Breast epithelium (tissue), 4 donors: ENCODE measurements around the gene SEMA4D. TPM values are rescaled to one million over a fixed set of nuclear protein-coding genes. Genes with fewer than 3 reads are reported as not detected.

Experiments
- DNase-seq, 2 donors: peaks; one replicate each; pipeline ENCODE4 v3.0.0-alpha.2; 2019; ENCODE audit warnings: low spot score in 2 of 2
- H3K27ac ChIP-seq, 2 donors: fragments of 200-600 bp; sonication (generic) in 1 of 2; one replicate each; pipeline ENCODE4 v1.5.1; 2016 to 2019; ENCODE audit warnings: mild to moderate bottlenecking in 1 of 2
- H3K27me3 ChIP-seq, 2 donors: fragments of 200-600 bp; sonication (generic) in 1 of 2; one replicate each; pipeline versions ENCODE4 v1.5.1 to v1.6.0; 2017 to 2019; ENCODE audit warnings: control low read depth in 1 of 2, mild to moderate bottlenecking in 1 of 2
- H3K36me3 ChIP-seq: fragments of 200-600 bp; one replicate; pipeline ENCODE4 v1.5.1; 2019
- H3K4me1 ChIP-seq, 2 donors: fragments of 200-600 bp; sonication (generic); one replicate each; pipeline ENCODE4 v1.5.1; 2016 to 2019; ENCODE audit warnings: control low read depth in 1 of 2
- H3K4me3 ChIP-seq, 3 donors: fragments of 200-600 bp; sonication (generic); 1 replicate in 2 of 3; 2 replicates in 1 of 3; pipeline ENCODE4 v1.5.1; 2016 to 2019; ENCODE audit warnings: mild to moderate bottlenecking in 3 of 3, moderate library complexity in 2 of 3
- H3K9me3 ChIP-seq, 2 donors: fragments of 200-600 bp; sonication (generic) in 1 of 2; one replicate each; pipeline ENCODE4 v1.5.1; 2016 to 2019; ENCODE audit warnings: control low read depth in 1 of 2
- POLR2A ChIP-seq: fragments of 450-650 bp; IDR thresholded peaks from one replicate; pipeline ENCODE4 v1.6.1; 2016; ENCODE audit warnings: antibody characterized with exemption, mild to moderate bottlenecking, moderate library complexity
- POLR2AphosphoS5 ChIP-seq, 3 donors: sonication (generic); formaldehyde crosslinking; IDR thresholded peaks; one replicate each; pipeline ENCODE4 v1.6.1; 2017; ENCODE audit warnings: antibody characterized with exemption in 3 of 3
- intact Hi-C: fragments of 100-400 bp; cut with DNase I; formaldehyde crosslinking; loops from one replicate; pipeline ENCODE4 v1.15.1; 2023; ENCODE audit warnings: low total_unique reads
- total RNA-seq, 3 donors: library from RNA; depleted of rRNA; stranded (reverse); fragments of >200 nt; gene quantifications; one replicate each; pipeline ENCODE4 v1.1.0, GENCODE V29; 2016
- TF ChIP-seq, protein P1 (sequence below), 3 donors: fragments of 450-650 bp; IDR thresholded peaks; one replicate each; pipeline ENCODE4 v1.5.1; 2016 to 2017; ENCODE audit warnings: antibody characterized with exemption in 3 of 3, mild to moderate bottlenecking in 3 of 3, moderate library complexity in 3 of 3

The SEMA4D gene
- total RNA-seq, 3 donors from 2014 or later, result 9.9 to 24.6 (median 16.1) TPM

DNA sequence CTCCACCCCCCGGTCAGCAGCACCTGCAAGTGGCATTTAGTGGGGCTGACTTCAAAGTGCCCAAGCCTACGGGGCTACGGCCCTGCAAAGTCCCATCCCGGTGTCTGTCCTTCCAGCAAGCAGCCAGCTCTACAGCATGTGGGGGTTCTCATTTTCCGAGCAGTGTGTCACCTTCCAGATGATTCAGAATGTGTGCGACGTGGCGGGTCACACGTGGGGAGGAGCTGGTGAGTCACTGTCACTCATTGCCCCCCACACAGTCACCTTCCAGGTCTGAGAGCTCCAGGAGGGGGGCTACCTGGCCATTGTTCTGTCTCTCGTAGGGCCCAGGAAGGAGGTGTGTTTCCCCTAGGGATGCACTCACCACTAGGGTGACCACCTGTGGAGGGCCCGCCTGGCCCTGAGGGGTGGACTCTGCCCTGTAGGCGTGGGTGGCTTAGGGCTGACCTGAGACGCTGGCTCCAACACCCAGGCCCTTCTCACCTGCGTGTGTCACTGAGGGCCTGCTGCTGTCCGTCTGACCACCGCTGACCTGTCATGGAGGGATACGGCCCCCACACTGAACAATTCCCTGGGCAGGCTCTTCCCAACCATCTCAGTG lies 70.2 kb downstream of the SEMA4D start:
- H3K9me3 ChIP-seq, result no peaks in the 10 kb centered on the region
- no peaks in the 10 kb centered on the region for H3K36me3 ChIP-seq
- no peak overlapping the region for H3K27ac ChIP-seq
- no peak overlapping the region for H3K4me3 ChIP-seq
- DNase-seq, result no peak
- H3K27me3 ChIP-seq, result no peaks in the 10 kb centered on the region
- no peaks in the 10 kb centered on the region for H3K4me1 ChIP-seq
- TF ChIP-seq, protein P1, sequence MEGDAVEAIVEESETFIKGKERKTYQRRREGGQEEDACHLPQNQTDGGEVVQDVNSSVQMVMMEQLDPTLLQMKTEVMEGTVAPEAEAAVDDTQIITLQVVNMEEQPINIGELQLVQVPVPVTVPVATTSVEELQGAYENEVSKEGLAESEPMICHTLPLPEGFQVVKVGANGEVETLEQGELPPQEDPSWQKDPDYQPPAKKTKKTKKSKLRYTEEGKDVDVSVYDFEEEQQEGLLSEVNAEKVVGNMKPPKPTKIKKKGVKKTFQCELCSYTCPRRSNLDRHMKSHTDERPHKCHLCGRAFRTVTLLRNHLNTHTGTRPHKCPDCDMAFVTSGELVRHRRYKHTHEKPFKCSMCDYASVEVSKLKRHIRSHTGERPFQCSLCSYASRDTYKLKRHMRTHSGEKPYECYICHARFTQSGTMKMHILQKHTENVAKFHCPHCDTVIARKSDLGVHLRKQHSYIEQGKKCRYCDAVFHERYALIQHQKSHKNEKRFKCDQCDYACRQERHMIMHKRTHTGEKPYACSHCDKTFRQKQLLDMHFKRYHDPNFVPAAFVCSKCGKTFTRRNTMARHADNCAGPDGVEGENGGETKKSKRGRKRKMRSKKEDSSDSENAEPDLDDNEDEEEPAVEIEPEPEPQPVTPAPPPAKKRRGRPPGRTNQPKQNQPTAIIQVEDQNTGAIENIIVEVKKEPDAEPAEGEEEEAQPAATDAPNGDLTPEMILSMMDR (IDR thresholded peaks at IDR 0.05), result no peak
- no peak for TF ChIP-seq POLR2A
- TF ChIP-seq POLR2AphosphoS5 (IDR thresholded peaks at IDR 0.05), result no peak
- intact Hi-C loops, result no loop called here

DNA sequence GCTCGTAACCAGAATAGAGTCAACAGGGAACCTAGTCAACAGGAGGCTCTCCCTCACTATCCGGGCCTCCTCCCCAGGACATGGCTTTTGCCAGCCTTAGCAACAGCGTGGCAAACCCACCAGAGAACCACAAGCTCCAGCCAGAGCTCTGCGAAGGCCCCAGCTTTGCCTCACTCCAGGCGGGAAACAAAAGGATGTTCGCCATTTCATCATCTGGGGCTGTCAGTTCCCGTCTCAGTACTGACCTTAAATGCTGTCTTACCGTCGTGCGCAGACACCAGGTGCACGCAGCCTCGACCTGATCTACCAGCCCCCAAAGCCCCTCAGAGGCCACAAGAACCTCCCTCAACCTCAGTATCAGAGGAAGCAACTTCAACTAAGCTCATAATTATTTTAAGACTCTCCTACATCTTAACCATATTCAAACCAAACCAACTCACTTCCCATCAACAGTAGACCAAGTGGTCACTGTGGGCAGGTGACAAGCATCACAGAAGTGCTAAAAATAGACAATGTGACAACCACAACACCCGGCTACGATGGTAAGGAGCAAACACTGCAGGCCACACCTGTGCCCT lies 71.4 kb downstream of the SEMA4D start:
- H3K27ac ChIP-seq, result no peak overlapping the region
- no peaks in the 10 kb centered on the region for H3K36me3 ChIP-seq
- H3K4me1 ChIP-seq, result no peaks in the 10 kb centered on the region
- DNase-seq, result no peak
- TF ChIP-seq POLR2A, result no peak
- TF ChIP-seq, protein P1 (IDR thresholded peaks at IDR 0.05), result no peak
- TF ChIP-seq POLR2AphosphoS5 (IDR thresholded peaks at IDR 0.05), result no peak
- H3K9me3 ChIP-seq, result no peaks in the 10 kb centered on the region
- intact Hi-C loops, result no loop called here
- H3K4me3 ChIP-seq, result no peak overlapping the region
- H3K27me3 ChIP-seq, result no peaks in the 10 kb centered on the region

DNA sequence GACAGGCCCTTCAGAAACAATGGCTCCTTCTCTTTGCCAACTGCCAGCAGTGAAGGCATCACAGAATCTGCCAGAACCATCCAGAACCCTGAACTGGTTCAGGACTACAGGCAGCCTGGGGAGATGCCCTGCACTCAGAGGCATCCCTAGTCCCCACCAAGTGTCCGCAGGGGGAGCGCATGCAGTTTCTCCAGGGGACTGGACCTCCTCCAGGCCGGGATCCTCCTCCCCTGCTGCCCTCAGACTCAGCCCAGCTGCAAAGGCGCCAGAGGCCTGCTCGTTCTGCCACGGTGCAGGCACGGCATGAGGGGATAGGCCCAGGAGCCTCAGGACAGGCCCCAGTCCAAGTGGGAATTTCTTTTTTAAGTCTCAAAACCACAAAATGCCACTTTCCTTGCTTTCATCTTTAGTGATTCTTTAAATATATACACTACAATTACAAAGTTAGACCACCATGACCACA lies 72.0 kb downstream of the SEMA4D start:
- intact Hi-C loops, result no loop called here
- TF ChIP-seq, protein P1 (IDR thresholded peaks at IDR 0.05), result no peak
- TF ChIP-seq POLR2A, result no peak
- no peak for TF ChIP-seq POLR2AphosphoS5 (IDR thresholded peaks at IDR 0.05)
- Histone ChIP-seq H3K27ac (no peak overlapping the region), H3K9me3 (no peaks in the 10 kb centered on the region), H3K27me3 (no peaks in the 10 kb centered on the region), H3K4me1 (no peaks in the 10 kb centered on the region), H3K36me3 (no peaks in the 10 kb centered on the region), H3K4me3 (no peak overlapping the region)
- DNase-seq, result no peak

DNA sequence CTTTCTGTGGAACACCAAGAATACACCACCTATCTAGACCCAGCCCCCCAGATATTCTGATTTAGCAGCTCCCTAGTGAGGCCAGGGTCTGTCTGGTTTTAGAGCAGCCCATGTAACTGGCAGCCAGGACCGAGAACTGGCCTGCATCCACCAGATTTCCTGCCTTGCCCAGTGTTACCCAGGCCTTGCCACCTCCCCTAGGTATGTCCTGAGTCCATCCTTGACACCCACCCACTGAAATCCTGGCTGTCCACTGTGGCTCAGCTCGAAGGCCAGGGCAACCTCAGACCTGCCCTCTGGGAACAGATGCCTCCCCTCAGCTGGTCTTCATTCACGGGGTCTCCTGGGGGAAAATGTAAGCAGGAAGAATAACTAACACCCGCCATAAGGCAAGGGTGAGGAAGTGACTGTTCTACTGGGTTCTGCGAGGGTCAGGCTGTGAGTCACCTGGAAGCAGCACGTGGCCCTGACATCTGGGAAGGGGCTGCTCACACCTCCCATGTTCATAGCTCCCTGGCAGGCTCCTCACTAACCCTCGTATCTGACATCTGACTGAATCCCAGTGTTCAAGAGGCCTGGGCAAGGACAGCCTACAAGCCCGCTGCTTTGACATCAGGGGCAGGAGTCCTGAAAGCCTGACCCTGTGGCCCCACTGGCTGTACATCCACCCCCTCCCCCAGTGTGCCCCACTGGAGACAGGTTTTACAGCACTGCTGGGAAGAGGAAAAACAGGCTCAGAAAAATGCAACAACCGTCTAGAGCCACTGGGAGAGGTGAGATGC lies 72.7 kb downstream of the SEMA4D start:
- Histone ChIP-seq H3K27me3 (no peaks in the 10 kb centered on the region), H3K9me3 (no peaks in the 10 kb centered on the region), H3K36me3 (no peaks in the 10 kb centered on the region), H3K27ac (no peak overlapping the region), H3K4me1 (no peaks in the 10 kb centered on the region), H3K4me3 (no peak overlapping the region)
- TF ChIP-seq POLR2A (no peak), POLR2AphosphoS5 (IDR thresholded peaks at IDR 0.05) (no peak)
- TF ChIP-seq, protein P1 (IDR thresholded peaks at IDR 0.05), result no peak
- intact Hi-C loops, result no loop called here
- no peak for DNase-seq
